ENCODE measurements around the gene XKR7.
"Not testable (repeated sequence)": the region's sequence is repeated elsewhere in the genome, so short reads cannot be mapped to it uniquely, and the experiment has no call there.

The XKR7 gene

GRCh38 chr20:32018269-32019155, 50.6 kb downstream of the XKR7 start:
- DNase-seq, result peak; percentile 40

- no peak for DNase-seq
Observed at GRCh38 chr20:32019156-32019510, 51.2 kb downstream of the XKR7 start.

- no peak for DNase-seq
Observed at GRCh38 chr20:32019563-32020463, 51.9 kb downstream of the XKR7 start.

GRCh38 chr20:32021091-32021490, 53.1 kb downstream of the XKR7 start:
- no peak for DNase-seq

- DNase-seq, result no peak
Observed at GRCh38 chr20:32024683-32025295, 56.8 kb downstream of the XKR7 start.

- DNase-seq, result no peak
Observed at GRCh38 chr20:32027643-32028042, 59.7 kb downstream of the XKR7 start.

GRCh38 chr20:32028647-32029372, 60.9 kb downstream of the XKR7 start:
- no peak for DNase-seq

GRCh38 chr20:32029561-32029960, 61.6 kb downstream of the XKR7 start:
- DNase-seq, result no peak

GRCh38 chr20:32031007-32031958, 63.3 kb downstream of the XKR7 start:
- peak; percentile 37 for DNase-seq

GRCh38 chr20:32033316-32033715, 65.4 kb downstream of the XKR7 start:
- no peak for DNase-seq

- not testable (repeated sequence) for DNase-seq
Observed at GRCh38 chr20:32033721-32034120, 65.8 kb downstream of the XKR7 start.

- DNase-seq, result no peak
Observed at GRCh38 chr20:32034581-32035425, 66.9 kb downstream of the XKR7 start.

GRCh38 chr20:32035426-32035779, 67.5 kb downstream of the XKR7 start:
- no peak for DNase-seq

GRCh38 chr20:32036252-32036651, 68.3 kb downstream of the XKR7 start:
- DNase-seq, result no peak

- DNase-seq, result no peak
Observed at GRCh38 chr20:32036716-32037485, 69.0 kb downstream of the XKR7 start.

GRCh38 chr20:32037929-32038328, 70.0 kb downstream of the XKR7 start:
- DNase-seq, result no peak

GRCh38 chr20:32040142-32040953, 72.4 kb downstream of the XKR7 start:
- DNase-seq, result no peak

GRCh38 chr20:32045999-32046398, 78.0 kb downstream of the XKR7 start:
- DNase-seq, result no peak

- DNase-seq, result no peak
Observed at GRCh38 chr20:32050324-32050841, 82.4 kb downstream of the XKR7 start.
